Activated T-helper 2 cell treated with anti-CD3 and anti-CD28 coated beads, Interferon-gamma antibody, Interleukin-2, Interleukin-4, amounts not matched to agents 10 μg/mL and 5 μg/mL and 100 μg/mL, durations not matched to agents 14 hours and 24 hours and 36 hours (primary cell): Measurements from ENCODE around the gene DOCK4. TPM values are rescaled to one million over a fixed set of nuclear protein-coding genes. Genes with fewer than 3 reads are reported as not detected.

Experiments
- DNase-seq: peaks from one replicate; pipeline ENCODE4 v3.0.0; 2021; ENCODE audit warnings: low spot score
- H3K27ac Mint-ChIP-seq: one replicate; pipeline ENCODE4 v1.8.0; 2021; ENCODE audit warnings: mixed read lengths
- H3K27me3 Mint-ChIP-seq: one replicate; pipeline ENCODE4 v1.8.0; 2021; ENCODE audit warnings: low read depth, mixed read lengths
- H3K36me3 Mint-ChIP-seq: one replicate; pipeline ENCODE4 v1.8.0; 2021; ENCODE audit warnings: low read depth, mixed read lengths
- H3K4me1 Mint-ChIP-seq: one replicate; pipeline ENCODE4 v1.8.0; 2021; ENCODE audit warnings: low read depth, mixed read lengths
- H3K4me3 Mint-ChIP-seq: one replicate; pipeline ENCODE4 v1.8.0; 2021; ENCODE audit warnings: low read depth, mild to moderate bottlenecking, moderate library complexity, mixed read lengths
- H3K9me3 Mint-ChIP-seq: one replicate; pipeline ENCODE4 v1.8.0; 2021; ENCODE audit warnings: mixed read lengths
- intact Hi-C: fragments of 100-400 bp; cut with micrococcal nuclease; formaldehyde crosslinking; loops from one replicate; pipeline ENCODE4 v1.15.1; 2023
- total RNA-seq: library from RNA; stranded (reverse); gene quantifications from 2 replicates; pipeline ENCODE4 v1.2.3, GENCODE V29; 2022

DOCK4 gene
- total RNA-seq, 1 donor from 2014 or later = 0.41 TPM

DNA sequence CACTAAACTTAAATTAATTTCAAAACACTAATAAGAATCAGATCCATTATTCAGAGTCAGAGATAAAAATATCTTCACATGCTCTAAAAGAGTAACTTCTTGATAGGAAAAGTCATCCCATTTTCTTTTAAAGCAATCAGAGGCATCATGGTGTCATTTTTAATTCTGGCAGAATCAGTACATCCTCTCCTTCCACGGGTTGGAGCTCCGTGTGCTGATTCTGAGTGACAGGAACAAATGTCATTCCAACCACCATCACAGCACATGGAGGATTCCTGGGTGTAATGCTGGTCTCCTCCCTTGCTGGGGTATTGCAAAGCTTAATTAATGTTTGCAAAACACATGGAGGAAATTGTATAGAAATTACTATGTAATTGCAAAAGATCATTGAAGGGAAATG lies 529.4 kb downstream of the DOCK4 start:
- H3K9me3 Mint-ChIP-seq = no peaks in the 10 kb centered on the region
- no peaks in the 10 kb centered on the region for H3K4me1 Mint-ChIP-seq
- intact Hi-C loops = no loop called here
- H3K27ac Mint-ChIP-seq = no peak overlapping the region
- no peak for DNase-seq
- peaks cover 10% of the 10 kb centered on the region for H3K27me3 Mint-ChIP-seq
- no peak overlapping the region for H3K4me3 Mint-ChIP-seq
- H3K36me3 Mint-ChIP-seq = no peaks in the 10 kb centered on the region

Other genes with a start within 250 kb of the DOCK4 start
- 11.6 and 13.0 TPM in 2 replicates for gene ZNF277, start 296 bp upstream of the DOCK4 start, total RNA-seq
- gene IFRD1, start 244.1 kb upstream of the DOCK4 start, total RNA-seq = 49.5 and 51.7 TPM in 2 replicates